ENCODE data around the gene ELP2. TPM values are rescaled to one million over a fixed set of nuclear protein-coding genes. Genes with fewer than 3 reads are reported as not detected.
"Not testable (repeated sequence)": the region's sequence is repeated elsewhere in the genome, so short reads cannot be mapped to it uniquely, and the experiment has no call there.

Gene ELP2
- polyA plus RNA-seq, 1 donor from 2014 or later: 83.6 TPM

DNA sequence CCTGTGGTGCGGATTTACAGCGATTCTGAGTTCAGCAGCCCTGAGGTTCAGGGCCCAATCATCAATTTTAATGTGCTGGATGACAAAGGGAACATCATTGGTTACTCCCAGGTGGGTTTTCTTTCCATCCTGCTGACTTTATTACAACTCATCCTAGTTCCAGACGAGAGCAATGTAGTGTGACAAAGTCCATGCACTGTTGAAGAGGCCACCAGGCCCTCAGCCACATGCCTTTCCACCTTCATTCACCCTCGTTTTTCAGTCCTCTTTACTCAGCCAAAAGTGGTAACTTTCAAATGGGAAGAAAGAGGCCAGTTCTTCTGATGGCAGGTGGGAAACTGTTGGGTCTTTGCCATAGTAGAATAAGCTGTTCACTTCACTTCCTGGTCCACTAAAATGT lies 75.5 kb downstream of the ELP2 start:
- H4K20me1 ChIP-seq (ENCODE audit: insufficient read depth): no peaks in the 10 kb centered on the region
- H3K4me3 ChIP-seq (ENCODE audit: low read length): no peak overlapping the region
- no peak overlapping the region for H3K9ac ChIP-seq (ENCODE audit: low read length)
- no peak overlapping the region for H3K4me2 ChIP-seq (ENCODE audit: low read length)
- H3F3A ChIP-seq (ENCODE audit: insufficient read depth, low read length, poor library complexity, severe bottlenecking): no peaks in the 10 kb centered on the region
- H3K27ac ChIP-seq (ENCODE audit: low read length): no peak overlapping the region
- H3K9me3 ChIP-seq (ENCODE audit: low read length): peaks cover 3% of the 10 kb centered on the region
- no peak for TF ChIP-seq TAF1 (IDR thresholded peaks at IDR 0.05; ENCODE audit: low read depth)
- no peak for TF ChIP-seq SMC3 (conservative IDR thresholded peaks at IDR 0.05; ENCODE audit: poor library complexity)
- TF ChIP-seq RAD21 (conservative IDR thresholded peaks at IDR 0.05): no peak
- no peak for TF ChIP-seq EP300 (conservative IDR thresholded peaks at IDR 0.05; ENCODE audit: poor library complexity, severe bottlenecking)
- TF ChIP-seq POLR2AphosphoS5 (IDR thresholded peaks at IDR 0.05): no peak
- no peak for TF ChIP-seq MXI1 (conservative IDR thresholded peaks at IDR 0.05; ENCODE audit: poor library complexity, severe bottlenecking)
- TF ChIP-seq, protein P1, sequence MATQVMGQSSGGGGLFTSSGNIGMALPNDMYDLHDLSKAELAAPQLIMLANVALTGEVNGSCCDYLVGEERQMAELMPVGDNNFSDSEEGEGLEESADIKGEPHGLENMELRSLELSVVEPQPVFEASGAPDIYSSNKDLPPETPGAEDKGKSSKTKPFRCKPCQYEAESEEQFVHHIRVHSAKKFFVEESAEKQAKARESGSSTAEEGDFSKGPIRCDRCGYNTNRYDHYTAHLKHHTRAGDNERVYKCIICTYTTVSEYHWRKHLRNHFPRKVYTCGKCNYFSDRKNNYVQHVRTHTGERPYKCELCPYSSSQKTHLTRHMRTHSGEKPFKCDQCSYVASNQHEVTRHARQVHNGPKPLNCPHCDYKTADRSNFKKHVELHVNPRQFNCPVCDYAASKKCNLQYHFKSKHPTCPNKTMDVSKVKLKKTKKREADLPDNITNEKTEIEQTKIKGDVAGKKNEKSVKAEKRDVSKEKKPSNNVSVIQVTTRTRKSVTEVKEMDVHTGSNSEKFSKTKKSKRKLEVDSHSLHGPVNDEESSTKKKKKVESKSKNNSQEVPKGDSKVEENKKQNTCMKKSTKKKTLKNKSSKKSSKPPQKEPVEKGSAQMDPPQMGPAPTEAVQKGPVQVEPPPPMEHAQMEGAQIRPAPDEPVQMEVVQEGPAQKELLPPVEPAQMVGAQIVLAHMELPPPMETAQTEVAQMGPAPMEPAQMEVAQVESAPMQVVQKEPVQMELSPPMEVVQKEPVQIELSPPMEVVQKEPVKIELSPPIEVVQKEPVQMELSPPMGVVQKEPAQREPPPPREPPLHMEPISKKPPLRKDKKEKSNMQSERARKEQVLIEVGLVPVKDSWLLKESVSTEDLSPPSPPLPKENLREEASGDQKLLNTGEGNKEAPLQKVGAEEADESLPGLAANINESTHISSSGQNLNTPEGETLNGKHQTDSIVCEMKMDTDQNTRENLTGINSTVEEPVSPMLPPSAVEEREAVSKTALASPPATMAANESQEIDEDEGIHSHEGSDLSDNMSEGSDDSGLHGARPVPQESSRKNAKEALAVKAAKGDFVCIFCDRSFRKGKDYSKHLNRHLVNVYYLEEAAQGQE (IDR thresholded peaks at IDR 0.05; ENCODE audit: borderline replicate concordance): no peak
- TF ChIP-seq, protein P2, sequence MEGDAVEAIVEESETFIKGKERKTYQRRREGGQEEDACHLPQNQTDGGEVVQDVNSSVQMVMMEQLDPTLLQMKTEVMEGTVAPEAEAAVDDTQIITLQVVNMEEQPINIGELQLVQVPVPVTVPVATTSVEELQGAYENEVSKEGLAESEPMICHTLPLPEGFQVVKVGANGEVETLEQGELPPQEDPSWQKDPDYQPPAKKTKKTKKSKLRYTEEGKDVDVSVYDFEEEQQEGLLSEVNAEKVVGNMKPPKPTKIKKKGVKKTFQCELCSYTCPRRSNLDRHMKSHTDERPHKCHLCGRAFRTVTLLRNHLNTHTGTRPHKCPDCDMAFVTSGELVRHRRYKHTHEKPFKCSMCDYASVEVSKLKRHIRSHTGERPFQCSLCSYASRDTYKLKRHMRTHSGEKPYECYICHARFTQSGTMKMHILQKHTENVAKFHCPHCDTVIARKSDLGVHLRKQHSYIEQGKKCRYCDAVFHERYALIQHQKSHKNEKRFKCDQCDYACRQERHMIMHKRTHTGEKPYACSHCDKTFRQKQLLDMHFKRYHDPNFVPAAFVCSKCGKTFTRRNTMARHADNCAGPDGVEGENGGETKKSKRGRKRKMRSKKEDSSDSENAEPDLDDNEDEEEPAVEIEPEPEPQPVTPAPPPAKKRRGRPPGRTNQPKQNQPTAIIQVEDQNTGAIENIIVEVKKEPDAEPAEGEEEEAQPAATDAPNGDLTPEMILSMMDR (IDR thresholded peaks at IDR 0.05; ENCODE audit: poor library complexity, severe bottlenecking): no peak
- TF ChIP-seq EZH2 (IDR thresholded peaks at IDR 0.05; ENCODE audit: borderline replicate concordance, insufficient read depth, low read length, poor library complexity, severe bottlenecking): no peak
- no peaks in the 10 kb centered on the region for H3K9me2 ChIP-seq (ENCODE audit: insufficient read depth, low read length)
- no peak overlapping the region for H2AFZ ChIP-seq (ENCODE audit: low read depth, low read length)
- H3K27me3 ChIP-seq (ENCODE audit: insufficient read depth, low read depth, low read length): no peaks in the 10 kb centered on the region
- H3K79me2 ChIP-seq (replicated peaks; ENCODE audit: insufficient read depth, low read length): no peaks in the 10 kb centered on the region
- H3K36me3 ChIP-seq (ENCODE audit: insufficient read depth, low read length): no peaks in the 10 kb centered on the region

DNA sequence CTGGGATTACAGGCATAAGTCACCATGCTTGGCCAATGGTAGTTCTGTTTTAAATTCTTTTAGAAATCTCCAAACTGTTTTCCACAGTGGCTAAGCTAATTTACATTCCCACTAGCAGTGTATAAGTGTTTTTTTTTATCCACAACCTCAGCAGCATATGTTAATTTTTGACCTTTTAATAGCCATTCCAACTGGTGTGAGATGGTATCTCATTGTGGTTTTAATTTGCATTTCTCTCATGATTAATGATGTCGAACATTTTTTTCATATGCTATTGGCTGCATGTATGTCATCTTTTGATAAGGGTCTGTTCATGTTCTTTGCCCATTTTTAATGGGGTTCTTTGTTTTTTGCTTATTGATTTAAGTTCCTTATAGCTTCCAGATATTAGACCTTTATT lies 77.6 kb downstream of the ELP2 start:
- TF ChIP-seq RAD21 (conservative IDR thresholded peaks at IDR 0.05): no peak
- TF ChIP-seq POLR2AphosphoS5 (IDR thresholded peaks at IDR 0.05): no peak
- no peak for TF ChIP-seq EZH2 (IDR thresholded peaks at IDR 0.05; ENCODE audit: borderline replicate concordance, insufficient read depth, low read length, poor library complexity, severe bottlenecking)
- TF ChIP-seq SMC3 (conservative IDR thresholded peaks at IDR 0.05; ENCODE audit: poor library complexity): no peak
- no peak for TF ChIP-seq EP300 (conservative IDR thresholded peaks at IDR 0.05; ENCODE audit: poor library complexity, severe bottlenecking)
- no peak for TF ChIP-seq MXI1 (conservative IDR thresholded peaks at IDR 0.05; ENCODE audit: poor library complexity, severe bottlenecking)
- TF ChIP-seq, protein P2 (IDR thresholded peaks at IDR 0.05; ENCODE audit: poor library complexity, severe bottlenecking): no peak
- TF ChIP-seq, protein P1 (IDR thresholded peaks at IDR 0.05; ENCODE audit: borderline replicate concordance): no peak
- no peak for TF ChIP-seq TAF1 (IDR thresholded peaks at IDR 0.05; ENCODE audit: low read depth)
- H3K9ac ChIP-seq (ENCODE audit: low read length): no peak overlapping the region
- H3K79me2 ChIP-seq (replicated peaks; ENCODE audit: insufficient read depth, low read length): no peaks in the 10 kb centered on the region
- no peaks in the 10 kb centered on the region for H3K9me2 ChIP-seq (ENCODE audit: insufficient read depth, low read length)
- peaks cover 3% of the 10 kb centered on the region for H3K9me3 ChIP-seq (ENCODE audit: low read length)
- H3K27ac ChIP-seq (ENCODE audit: low read length): no peak overlapping the region
- no peak overlapping the region for H2AFZ ChIP-seq (ENCODE audit: low read depth, low read length)
- no peak overlapping the region for H3K4me2 ChIP-seq (ENCODE audit: low read length)
- H3K27me3 ChIP-seq (ENCODE audit: insufficient read depth, low read depth, low read length): no peaks in the 10 kb centered on the region
- no peaks in the 10 kb centered on the region for H3K36me3 ChIP-seq (ENCODE audit: insufficient read depth, low read length)
- H3K4me3 ChIP-seq (ENCODE audit: low read length): no peak overlapping the region
- H3F3A ChIP-seq (ENCODE audit: insufficient read depth, low read length, poor library complexity, severe bottlenecking): no peaks in the 10 kb centered on the region
- H4K20me1 ChIP-seq (ENCODE audit: insufficient read depth): no peaks in the 10 kb centered on the region

DNA sequence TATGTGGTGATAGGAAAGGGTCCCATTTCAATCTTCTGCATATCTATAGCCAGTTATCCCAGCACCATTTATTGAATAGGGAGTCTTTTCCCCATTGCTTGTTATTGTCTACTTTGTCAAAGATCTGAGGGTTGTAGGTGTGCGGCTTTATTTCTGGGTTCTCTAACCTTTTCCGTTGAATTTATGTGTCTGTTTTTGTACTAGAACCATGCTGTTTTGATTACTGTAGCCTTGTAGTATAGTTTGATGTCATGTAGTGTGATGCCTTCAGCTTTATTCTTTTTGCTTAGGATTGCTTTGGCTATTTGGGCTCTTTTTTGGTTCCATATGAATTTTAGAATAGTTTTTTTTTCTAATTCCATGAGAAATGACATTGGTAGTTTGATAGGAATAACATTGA lies 78.3 kb downstream of the ELP2 start:
- H3K79me2 ChIP-seq (replicated peaks; ENCODE audit: insufficient read depth, low read length); H3K9me3 ChIP-seq (ENCODE audit: low read length); H3K9ac ChIP-seq (ENCODE audit: low read length); H3K9me2 ChIP-seq (ENCODE audit: insufficient read depth, low read length); H3K27me3 ChIP-seq (ENCODE audit: insufficient read depth, low read depth, low read length); H3K27ac ChIP-seq (ENCODE audit: low read length); H2AFZ ChIP-seq (ENCODE audit: low read depth, low read length); H3K4me2 ChIP-seq (ENCODE audit: low read length); H4K20me1 ChIP-seq (ENCODE audit: insufficient read depth); H3K36me3 ChIP-seq (ENCODE audit: insufficient read depth, low read length); H3K4me3 ChIP-seq (ENCODE audit: low read length); H3F3A ChIP-seq (ENCODE audit: insufficient read depth, low read length, poor library complexity, severe bottlenecking): not testable (repeated sequence)

Measured in neural cell (in vitro differentiated cells).